HG02678 (cell line): ENCODE data around the gene NSDHL.
A peak's percentile ranks its signal among the peaks of the same experiment; 100 is the strongest.

Source experiments
- ATAC-seq: cut with Tn5 transposase; IDR thresholded peaks from one replicate; pipeline ENCODE4 v1.9.1; 2021; ENCODE audit warnings: mild to moderate bottlenecking, moderate library complexity; ENCODE audit not compliant: unreplicated experiment

The NSDHL gene

GRCh38 chrX:152910018-152910417, 79.2 kb downstream of the NSDHL start:
- ATAC-seq, result peak; percentile 75

GRCh38 chrX:152912106-152912505, 81.2 kb downstream of the NSDHL start:
- no peak for ATAC-seq

- no peak for ATAC-seq
Observed at GRCh38 chrX:152912641-152913040, 81.8 kb downstream of the NSDHL start.

- ATAC-seq, result no peak
Observed at GRCh38 chrX:152913346-152913745, 82.5 kb downstream of the NSDHL start.

- no peak for ATAC-seq
Observed at GRCh38 chrX:152913910-152914309, 83.0 kb downstream of the NSDHL start.

- ATAC-seq, result peak; percentile 84
Observed at GRCh38 chrX:152915541-152916241, 84.8 kb downstream of the NSDHL start.

GRCh38 chrX:152917656-152918579, 87.1 kb downstream of the NSDHL start:
- no peak for ATAC-seq

- no peak for ATAC-seq
Observed at GRCh38 chrX:152918707-152919106, 87.8 kb downstream of the NSDHL start.
